T47D (cell line): ENCODE results near the gene ATIC.

Source experiments
- DNase-seq, 2 experiments: peaks; one replicate each; pipeline versions ENCODE4 v3.0.0 to v3.0.0-alpha.2; 2011 to 2012; ENCODE audit warnings: low read depth in 1 of 2, low spot score in 1 of 2
- JUND ChIP-seq: IDR thresholded peaks from 2 replicates; pipeline ENCODE4 v1.6.1; 2012; ENCODE audit warnings: low read depth
- in situ Hi-C: cut with HindIII; loops from 2 replicates; pipeline ENCODE4 v1.10.0; 2016; ENCODE audit warnings: low sequenced_read_pairs, low pct_unique_long_range_greater_than_20kb

ATIC gene

GRCh38 chr2:215391531-215391930, 79.7 kb downstream of the ATIC start:
- no peak for DNase-seq
- in situ Hi-C loops, result no loop called here
- TF ChIP-seq JUND, result no peak

- no peak for DNase-seq
- in situ Hi-C loops, result no loop called here
- TF ChIP-seq JUND, result no peak
Measured at GRCh38 chr2:215392164-215392563, 80.3 kb downstream of the ATIC start.

GRCh38 chr2:215392687-215393270, 80.9 kb downstream of the ATIC start:
- in situ Hi-C loops, result no loop called here
- TF ChIP-seq JUND, result no peak
- DNase-seq, result no peak

- no peak for TF ChIP-seq JUND
- in situ Hi-C loops, result no loop called here
- no peak for DNase-seq
Measured at GRCh38 chr2:215394102-215394805, 82.4 kb downstream of the ATIC start.

GRCh38 chr2:215395687-215396460, 84.0 kb downstream of the ATIC start:
- in situ Hi-C loops, result no loop called here
- no peak for TF ChIP-seq JUND
- DNase-seq, result no peak

GRCh38 chr2:215396595-215397313, 84.9 kb downstream of the ATIC start:
- in situ Hi-C loops, result no loop called here
- no peak for TF ChIP-seq JUND
- no peak for DNase-seq

- DNase-seq, result peak; percentile 27 to 80
- in situ Hi-C loops, result no loop called here
- TF ChIP-seq JUND, result no peak
Measured at GRCh38 chr2:215397632-215398341, 85.9 kb downstream of the ATIC start.

GRCh38 chr2:215399067-215399716, 87.3 kb downstream of the ATIC start:
- no peak for DNase-seq
- in situ Hi-C loops, result no loop called here
- TF ChIP-seq JUND, result no peak
